GM18526 (cell line): ENCODE data around the gene PCCA.

Source experiments
- POLR2A ChIP-seq: IDR thresholded peaks from 3 replicates; pipeline ENCODE4 v1.6.1; 2011; ENCODE audit not compliant: insufficient read length; ENCODE audit errors: extremely low read depth

Gene PCCA

DNA sequence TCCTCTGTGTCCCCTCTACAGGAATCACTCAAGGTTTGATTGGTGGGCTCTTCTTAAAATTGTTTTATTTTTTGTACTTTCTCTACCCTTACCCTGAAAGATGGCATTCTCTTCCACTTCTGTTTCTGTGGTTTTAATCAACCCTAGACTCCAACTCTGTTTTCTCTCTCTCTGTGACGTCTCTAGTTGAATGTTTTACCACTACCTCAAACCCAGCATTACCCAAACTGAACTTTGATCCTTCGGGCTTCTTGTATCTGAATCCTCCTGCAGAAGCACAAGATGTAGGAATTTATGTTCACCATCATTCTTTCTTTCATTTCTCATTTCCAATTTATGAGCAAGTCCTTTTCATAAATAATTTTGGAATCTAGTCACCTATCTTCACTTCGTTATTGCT lies 39.9 kb downstream of the PCCA start:
- TF ChIP-seq POLR2A = no peak

DNA sequence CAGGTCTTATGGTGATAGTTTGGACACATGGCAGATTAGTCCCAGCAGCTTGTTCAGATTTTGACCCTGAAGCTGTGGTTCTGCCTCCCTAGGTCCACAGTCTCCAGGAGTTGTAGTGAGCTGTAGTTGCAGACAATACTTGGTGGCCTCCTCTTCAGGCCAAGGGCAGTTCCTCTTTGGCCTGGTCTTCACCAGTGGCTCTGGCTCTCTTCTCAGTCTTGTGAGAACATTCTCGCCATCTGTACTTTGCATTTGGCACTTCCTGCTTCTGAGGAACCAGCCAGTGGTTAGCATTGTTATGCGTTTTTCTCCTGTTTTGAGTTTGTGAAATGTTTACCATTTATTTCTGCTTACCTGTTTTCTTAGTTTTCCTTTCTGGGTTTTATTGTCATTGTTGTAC lies 40.7 kb downstream of the PCCA start:
- TF ChIP-seq POLR2A = no peak

DNA sequence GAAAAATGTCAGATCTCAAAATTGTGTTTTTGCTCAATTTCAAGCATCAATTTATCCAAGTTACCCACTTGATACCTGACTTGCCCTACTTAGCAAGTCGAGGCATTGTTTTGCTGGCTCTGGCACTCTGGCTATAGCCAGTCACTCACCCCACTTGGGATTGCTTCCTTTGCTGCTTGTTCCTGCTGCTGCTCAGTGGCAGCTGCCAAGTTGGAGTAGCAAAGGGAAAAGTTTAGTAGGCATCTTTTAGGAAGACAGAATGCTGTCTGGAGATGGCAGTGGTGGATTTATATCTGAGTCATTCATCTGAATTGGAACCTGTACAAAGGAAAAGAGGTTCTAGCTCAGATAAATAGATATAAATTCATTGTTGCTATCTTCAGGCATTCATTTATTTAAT lies 41.2 kb downstream of the PCCA start:
- TF ChIP-seq POLR2A = no peak

DNA sequence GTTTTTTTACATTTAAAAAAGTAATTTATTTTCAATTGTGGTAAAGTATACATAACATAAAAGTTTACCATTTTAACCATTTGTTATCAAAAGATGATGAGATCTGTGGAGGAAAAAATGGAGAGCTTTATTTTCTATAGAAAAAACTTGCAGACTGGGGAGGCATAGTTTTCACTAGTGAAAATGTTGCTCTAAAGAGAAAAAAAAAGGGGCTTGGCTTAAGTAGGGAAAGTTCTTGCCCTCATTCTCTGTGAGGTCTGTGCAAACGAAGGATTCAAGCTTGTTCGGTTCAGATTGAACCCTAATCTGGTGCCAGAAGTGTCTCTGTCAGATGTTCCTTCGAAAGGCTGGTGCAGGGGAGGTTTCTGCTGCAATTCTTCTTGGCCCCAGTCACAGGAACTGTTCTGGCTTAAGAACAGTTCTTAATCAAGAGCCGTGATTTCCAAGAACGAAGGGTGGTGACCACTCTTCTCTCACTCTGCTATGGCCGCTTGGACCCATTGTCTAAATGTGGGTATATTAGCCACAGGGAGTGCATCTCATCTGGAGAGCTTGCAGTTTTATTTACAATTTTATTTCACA lies 42.1 kb downstream of the PCCA start:
- TF ChIP-seq POLR2A = no peak

DNA sequence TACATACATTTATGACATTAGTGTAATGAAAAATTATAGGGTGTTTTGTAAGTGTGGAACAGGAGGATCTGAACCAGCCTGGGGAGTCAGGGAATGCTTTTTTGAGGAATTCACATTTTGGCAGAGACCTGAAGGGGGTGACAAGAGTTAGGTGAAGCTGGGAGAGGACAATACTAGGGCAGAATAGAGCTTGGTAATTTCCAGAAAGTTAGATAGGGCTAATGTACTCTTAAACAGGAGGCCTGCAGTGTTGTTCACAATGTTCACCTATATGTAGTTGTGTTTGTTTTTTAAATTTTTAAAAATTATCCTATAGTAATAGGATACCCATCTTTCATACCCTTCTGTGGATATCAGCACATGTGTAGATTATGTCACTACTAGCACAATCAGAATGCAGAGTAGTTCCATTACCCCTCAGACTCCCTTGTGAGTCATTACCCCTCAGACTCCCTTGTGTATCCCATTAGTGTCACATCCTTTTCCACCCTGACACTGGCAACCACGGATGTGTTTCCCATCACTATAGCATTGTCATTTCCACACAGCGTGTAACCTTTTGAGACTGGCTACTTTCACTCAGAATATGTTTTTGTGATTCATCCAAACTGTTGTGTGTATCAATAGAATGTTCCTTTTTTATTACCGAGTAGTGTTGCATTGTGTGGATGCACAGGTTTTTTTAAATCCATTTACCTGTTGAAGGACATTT lies 43.1 kb downstream of the PCCA start:
- no peak for TF ChIP-seq POLR2A

DNA sequence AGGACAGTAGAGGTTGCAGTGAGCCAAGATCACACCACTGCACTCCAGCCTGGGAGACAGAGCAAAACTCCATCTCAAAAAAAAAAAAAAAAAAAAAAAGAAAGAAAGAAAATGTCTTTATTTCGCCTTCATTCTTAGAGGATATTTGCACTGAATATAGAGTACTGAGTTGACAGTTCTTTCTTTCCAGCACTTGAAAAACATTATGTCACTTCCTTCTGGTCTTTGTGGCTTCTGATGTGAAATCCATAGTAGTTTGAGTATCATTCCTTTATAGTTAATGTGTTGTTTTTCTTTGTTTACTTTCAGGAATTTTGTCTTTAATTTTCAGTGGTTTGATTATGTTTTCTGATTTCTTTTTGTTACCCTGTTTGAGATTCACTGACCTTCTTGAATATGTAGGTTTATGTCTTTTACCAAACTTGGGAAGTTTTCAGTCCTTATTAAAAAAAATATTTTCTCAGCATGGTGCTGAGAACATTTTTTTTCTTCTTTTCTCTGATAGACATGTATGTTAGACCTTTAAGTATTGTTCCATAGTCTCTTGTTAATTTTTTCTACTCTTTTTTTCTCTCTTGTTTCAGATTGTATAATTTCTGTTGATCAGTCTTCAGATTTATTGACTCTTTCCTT lies 50.1 kb downstream of the PCCA start:
- no peak for TF ChIP-seq POLR2A

DNA sequence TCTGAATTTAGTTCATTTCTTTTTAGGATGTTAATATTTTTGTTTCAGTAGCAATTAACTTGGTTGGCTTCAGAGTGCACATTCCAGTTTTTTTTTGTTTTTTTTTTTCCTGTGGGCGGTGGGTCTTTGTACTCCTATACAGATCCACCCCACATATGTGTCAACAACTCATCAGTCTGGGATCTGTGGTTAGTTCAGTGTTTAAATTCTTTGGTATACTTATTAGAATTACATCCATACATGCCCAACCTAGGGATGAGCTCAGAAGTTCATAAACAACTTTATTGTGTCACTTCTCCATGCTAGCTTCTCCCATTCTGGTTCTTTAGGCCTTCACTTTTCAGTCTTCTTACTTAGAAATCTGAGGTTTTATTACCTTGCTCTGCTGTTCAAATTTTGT lies 50.9 kb downstream of the PCCA start:
- no peak for TF ChIP-seq POLR2A

DNA sequence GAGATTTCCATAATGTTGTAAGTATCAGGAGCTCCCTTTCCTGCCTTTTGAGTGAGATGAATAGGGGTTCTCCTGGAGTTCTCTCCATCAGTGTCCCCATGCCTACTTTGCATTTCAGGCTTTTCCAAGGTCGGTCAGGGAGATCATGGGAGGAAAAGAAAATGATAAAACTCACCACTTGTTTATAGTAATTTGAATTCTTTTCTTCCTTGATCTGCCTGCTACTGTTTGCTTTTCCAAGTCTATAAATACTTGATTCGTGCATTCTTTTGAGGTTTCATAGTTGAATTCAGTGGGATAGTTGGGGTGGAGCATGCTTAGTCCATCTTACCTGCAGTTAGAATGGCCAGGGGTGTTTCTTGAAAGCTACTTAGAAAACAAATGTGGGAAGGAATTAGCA lies 51.5 kb downstream of the PCCA start:
- no peak for TF ChIP-seq POLR2A

DNA sequence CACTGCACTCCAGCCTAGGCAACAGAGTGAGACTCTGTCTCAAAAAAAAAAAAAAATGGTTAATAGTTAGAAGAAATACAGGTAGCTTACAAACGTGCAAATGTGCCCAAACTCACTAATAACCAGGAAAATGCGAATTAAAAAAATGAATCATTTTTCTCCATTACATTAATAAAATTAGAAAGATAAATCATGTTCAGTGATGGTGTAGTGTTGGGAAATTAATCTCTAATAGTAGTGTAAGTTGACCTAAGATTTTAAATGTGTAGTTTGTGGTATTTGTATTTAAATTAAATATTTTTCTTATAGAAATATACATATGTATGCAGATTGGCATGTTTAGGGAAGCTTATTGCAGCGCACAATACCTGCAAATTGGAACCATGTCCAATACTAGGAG lies 57.6 kb downstream of the PCCA start:
- no peak for TF ChIP-seq POLR2A

DNA sequence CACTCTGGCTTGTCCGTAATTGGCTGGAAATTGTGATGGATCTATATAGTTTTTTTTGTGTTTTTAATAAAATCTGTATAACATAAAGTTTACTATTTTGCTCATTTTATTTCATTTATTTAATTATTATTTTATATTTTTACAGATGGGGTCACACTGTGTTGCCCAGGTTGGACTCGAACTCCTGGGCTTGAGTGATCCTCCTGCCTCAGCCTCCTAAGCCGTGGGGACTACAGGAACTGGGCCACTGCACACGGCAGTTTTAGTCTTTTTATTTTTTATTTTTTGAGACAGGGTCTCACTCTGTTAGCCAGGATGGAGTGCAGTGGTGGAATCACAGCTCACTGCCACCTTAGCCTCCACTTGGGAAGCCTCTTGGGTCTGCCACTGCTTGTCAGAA lies 58.9 kb downstream of the PCCA start:
- TF ChIP-seq POLR2A = no peak

DNA sequence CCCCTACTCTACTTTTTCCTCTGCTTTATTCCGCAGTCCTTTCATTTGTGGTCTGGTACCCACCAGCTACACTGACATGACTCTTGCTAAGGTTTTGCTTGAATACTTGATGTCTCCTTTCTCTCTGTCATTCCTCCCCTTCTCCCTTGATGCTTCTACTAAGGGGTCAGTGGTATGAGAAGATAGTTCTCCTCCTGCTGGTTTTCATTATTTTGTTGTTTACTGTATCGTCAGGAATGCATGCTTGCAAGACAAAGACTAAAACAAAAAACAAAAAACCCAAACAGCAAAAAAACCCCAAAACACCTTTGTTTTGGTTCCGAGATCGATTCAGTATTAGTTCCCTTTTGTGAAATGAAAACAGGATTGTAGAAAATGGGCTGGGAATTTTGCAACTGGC lies 59.5 kb downstream of the PCCA start:
- TF ChIP-seq POLR2A = no peak

DNA sequence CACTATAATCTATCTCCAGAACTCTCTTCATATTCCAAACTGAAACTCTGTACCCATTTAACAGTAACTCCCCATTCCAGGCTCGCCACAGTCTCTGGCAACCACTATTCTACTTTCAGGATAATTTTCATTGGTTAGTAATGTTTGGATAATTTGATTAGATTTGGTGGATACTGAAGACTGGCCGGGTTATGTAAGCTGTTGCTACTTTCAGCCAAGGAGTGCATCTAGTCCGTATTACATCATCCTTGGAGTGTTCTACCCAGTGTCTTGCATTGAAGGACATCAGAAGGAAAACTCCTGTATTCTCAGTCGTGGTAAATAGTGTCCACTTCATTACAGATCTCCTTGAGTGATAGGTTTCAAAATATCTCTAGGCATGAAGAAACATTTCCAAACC lies 60.5 kb downstream of the PCCA start:
- no peak for TF ChIP-seq POLR2A

DNA sequence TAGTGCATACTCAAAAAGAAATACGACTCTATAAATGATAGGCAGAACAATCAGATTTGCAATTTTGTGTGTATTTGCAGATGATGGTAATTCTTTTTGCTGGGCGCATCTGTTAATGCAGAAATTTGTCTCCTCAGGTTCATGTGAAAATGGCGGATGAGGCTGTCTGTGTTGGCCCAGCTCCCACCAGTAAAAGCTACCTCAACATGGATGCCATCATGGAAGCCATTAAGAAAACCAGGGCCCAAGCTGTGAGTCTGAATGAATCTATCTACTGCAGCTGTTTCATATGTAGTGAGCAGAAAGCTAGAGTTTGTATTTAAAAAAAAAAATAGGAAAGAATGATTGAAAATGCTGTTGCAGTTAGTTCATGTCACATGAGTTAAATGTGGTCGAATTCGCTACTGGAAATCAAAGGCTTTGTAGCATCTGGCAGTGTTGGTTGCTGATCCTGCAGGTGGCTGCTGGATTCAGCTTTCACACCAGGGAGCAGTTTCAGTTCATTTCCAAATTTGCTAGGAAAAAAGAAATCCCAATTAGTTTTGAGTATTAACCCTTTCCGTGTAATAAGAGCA lies 66.0 kb downstream of the PCCA start:
- TF ChIP-seq POLR2A = no peak

DNA sequence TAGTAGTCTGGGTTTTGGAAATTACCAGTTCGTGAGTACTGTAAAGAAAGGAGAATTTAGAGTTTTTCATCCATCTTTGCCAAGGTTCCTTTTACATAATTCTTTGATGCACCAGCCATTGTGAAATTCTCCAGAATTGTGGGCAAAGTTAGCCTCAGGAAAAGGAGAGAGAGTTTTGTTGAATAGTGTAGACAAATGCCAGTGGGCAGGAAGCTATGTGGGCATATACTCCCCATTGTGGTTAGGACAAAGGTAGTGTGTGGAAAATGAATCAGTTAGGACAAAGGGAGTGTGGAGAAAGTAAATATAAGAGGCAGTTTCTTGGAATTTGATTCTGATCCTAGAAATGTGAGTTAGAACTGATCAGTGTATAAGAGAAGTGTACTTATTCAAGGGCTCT lies 67.9 kb downstream of the PCCA start:
- TF ChIP-seq POLR2A = no peak

DNA sequence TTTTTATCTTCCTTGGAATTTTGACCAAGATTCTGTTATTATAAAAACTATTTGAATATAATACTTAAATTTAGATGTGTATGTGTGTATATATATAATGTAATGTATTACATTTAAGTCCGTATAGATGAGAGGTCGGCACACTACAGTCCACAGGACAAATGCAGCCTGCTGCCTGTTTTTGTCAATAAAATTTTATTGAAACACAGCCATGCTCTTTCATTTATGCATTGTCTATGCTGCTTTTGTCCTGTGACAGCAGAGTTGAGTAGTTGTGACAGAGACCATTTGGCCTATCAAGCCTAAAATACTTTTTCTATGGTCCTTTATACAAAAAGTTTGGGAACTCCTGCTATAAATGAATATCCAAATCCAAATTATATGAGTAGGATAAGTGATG lies 69.7 kb downstream of the PCCA start:
- TF ChIP-seq POLR2A = no peak

DNA sequence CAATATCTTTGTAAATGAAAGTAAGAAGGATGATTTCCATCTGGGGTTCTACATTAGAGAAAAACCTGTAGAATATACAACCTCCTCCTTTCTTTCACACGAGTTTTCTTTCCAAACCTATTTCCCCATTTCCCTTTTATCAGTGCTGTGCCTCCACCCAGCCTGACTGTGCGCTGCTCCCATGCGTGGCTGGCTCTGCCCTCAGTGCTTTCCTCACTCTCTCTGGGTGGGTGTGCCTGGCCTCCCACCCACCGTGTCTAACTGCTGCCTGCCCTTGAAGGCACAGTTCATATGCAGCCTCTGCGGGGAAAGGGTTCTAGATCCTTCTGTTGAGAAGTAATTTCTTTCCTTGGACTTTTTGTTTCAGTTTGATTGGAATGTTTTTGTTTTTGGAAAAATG lies 70.7 kb downstream of the PCCA start:
- TF ChIP-seq POLR2A = no peak
